Liver (tissue), 9 donors: Measurements from ENCODE around the gene PAXX. TPM values are rescaled to one million over a fixed set of nuclear protein-coding genes. Genes with fewer than 3 reads are reported as not detected.

Experiments
- DNase-seq: peaks from one replicate; pipeline ENCODE4 v3.0.0-alpha.2; 2017; ENCODE audit warnings: low spot score
- H3K27ac ChIP-seq, 2 donors: one replicate each; pipeline ENCODE4 v1.7.0; 2013; ENCODE audit warnings: inconsistent platforms in 2 of 2, low read length in 2 of 2, control low read depth in 1 of 2, low read depth in 1 of 2, mild to moderate bottlenecking in 1 of 2
- H3K27me3 ChIP-seq, 4 donors: one replicate each; pipeline versions ENCODE4 v1.6.1 to v1.7.0; 2013; ENCODE audit warnings: low read length in 3 of 4, inconsistent platforms in 1 of 4, mild to moderate bottlenecking in 1 of 4, moderate library complexity in 1 of 4; ENCODE audit not compliant: control insufficient read depth in 4 of 4, insufficient read depth in 4 of 4
- H3K36me3 ChIP-seq, 4 donors: one replicate each; pipeline versions ENCODE4 v1.6.1 to v1.7.0; 2013; ENCODE audit warnings: low read length in 3 of 4, mild to moderate bottlenecking in 3 of 4, low read depth in 1 of 4, moderate library complexity in 1 of 4; ENCODE audit not compliant: control insufficient read depth in 4 of 4, insufficient read depth in 3 of 4
- H3K4me1 ChIP-seq, 4 donors: one replicate each; pipeline versions ENCODE4 v1.6.1 to v1.7.0; 2013; ENCODE audit warnings: low read length in 3 of 4, mild to moderate bottlenecking in 3 of 4, moderate library complexity in 1 of 4; ENCODE audit not compliant: control insufficient read depth in 4 of 4, insufficient read depth in 4 of 4
- H3K4me3 ChIP-seq, 3 donors: one replicate each; pipeline versions ENCODE4 v1.6.1 to v1.7.0; 2013; ENCODE audit warnings: low read length in 3 of 3, control low read depth in 1 of 3, low read depth in 1 of 3, mild to moderate bottlenecking in 1 of 3
- H3K9ac ChIP-seq, 2 donors: one replicate each; pipeline ENCODE4 v1.7.0; 2013; ENCODE audit warnings: low read length in 2 of 2, mild to moderate bottlenecking in 2 of 2, moderate library complexity in 2 of 2, control low read depth in 1 of 2, low read depth in 1 of 2
- H3K9me3 ChIP-seq, 4 donors: one replicate each; pipeline versions ENCODE4 v1.6.1 to v1.7.0; 2013; ENCODE audit warnings: low read length in 3 of 4; ENCODE audit not compliant: control insufficient read depth in 4 of 4
- EGR1 ChIP-seq, 2 donors: IDR thresholded peaks; 2 replicates each; pipeline ENCODE4 v1.6.1; 2016 to 2018; ENCODE audit warnings: antibody characterized with exemption in 2 of 2, low read depth in 2 of 2
- FOXA1 ChIP-seq: IDR thresholded peaks from 2 replicates; pipeline ENCODE4 v1.6.1; 2016; ENCODE audit warnings: antibody characterized with exemption
- FOXA2 ChIP-seq: IDR thresholded peaks from 2 replicates; pipeline ENCODE4 v1.6.1; 2016; ENCODE audit warnings: antibody characterized with exemption
- GABPA ChIP-seq, 2 donors: IDR thresholded peaks in 1 of 2; conservative IDR thresholded peaks in 1 of 2; 2 replicates each; pipeline ENCODE4 v1.6.1; 2016; ENCODE audit warnings: antibody characterized with exemption in 2 of 2, mild to moderate bottlenecking in 1 of 2, moderate library complexity in 1 of 2
- HNF4A ChIP-seq, 2 donors: conservative IDR thresholded peaks; 2 replicates each; pipeline ENCODE4 v1.6.1; 2016; ENCODE audit warnings: antibody characterized with exemption in 2 of 2, mild to moderate bottlenecking in 2 of 2
- RAD21 ChIP-seq, 2 donors: IDR thresholded peaks; 2 replicates each; pipeline ENCODE4 v1.6.1; 2016; ENCODE audit warnings: antibody characterized with exemption in 2 of 2, mild to moderate bottlenecking in 2 of 2
- RXRA ChIP-seq, 2 donors: IDR thresholded peaks; 2 replicates each; pipeline ENCODE4 v1.6.1; 2017 to 2018; ENCODE audit warnings: antibody characterized with exemption in 2 of 2, mild to moderate bottlenecking in 1 of 2
- SP1 ChIP-seq: IDR thresholded peaks from 2 replicates; pipeline ENCODE4 v1.6.1; 2018; ENCODE audit warnings: antibody characterized with exemption, mild to moderate bottlenecking
- YY1 ChIP-seq: IDR thresholded peaks from 2 replicates; pipeline ENCODE4 v1.6.1; 2016; ENCODE audit warnings: antibody characterized with exemption, mild to moderate bottlenecking
- WGBS: extraction: QIAGEN DNeasy Blood & Tissue Kit; methylation state at CpG from one replicate; pipeline ENCODE4 v1.1.7; 2013; 5-methylcytosine and 5-hydroxymethylcytosine counted together
- polyA plus RNA-seq, 2 donors: library from polyadenylated mRNA; stranded (reverse) in 1 of 2; unstranded in 1 of 2; fragments of 200-250 nt in 1 of 2; fragments of >200 nt in 1 of 2; fragmentation: Nextera tagmentation in 1 of 2; extraction: Ambion mirVana in 1 of 2; gene quantifications; one replicate each; pipeline versions ENCODE4 v1.2.1 to v1.2.3, GENCODE V29; 2013 to 2015
- total RNA-seq, 2 donors: library from RNA; depleted of rRNA; stranded (reverse); fragments of >200 nt; gene quantifications; one replicate each; pipeline ENCODE4 v1.2.3, GENCODE V29; 2014
- TF ChIP-seq, protein P1 (sequence below): IDR thresholded peaks from 2 replicates; pipeline ENCODE4 v1.6.1; 2016; ENCODE audit warnings: antibody characterized with exemption
- TF ChIP-seq, protein P2 (sequence below): fragments of 150-350 bp; IDR thresholded peaks from 2 replicates; pipeline ENCODE4 v1.5.1; 2017; ENCODE audit warnings: improper control_type of control experiment, low read depth, low read length; ENCODE audit not compliant: missing input control
- TF ChIP-seq, protein P3 (sequence below): IDR thresholded peaks from 2 replicates; pipeline ENCODE4 v1.6.1; 2016; ENCODE audit warnings: antibody characterized with exemption, mild to moderate bottlenecking
- TF ChIP-seq, protein P4 (sequence below): IDR thresholded peaks from 2 replicates; pipeline ENCODE4 v1.6.1; 2016; ENCODE audit warnings: antibody characterized with exemption
- TF ChIP-seq, protein P5 (sequence below): IDR thresholded peaks from 2 replicates; pipeline ENCODE4 v1.6.1; 2016; ENCODE audit warnings: antibody characterized with exemption
- donor health status: healthy.
- donor health status: healthy.
- donor health status: healthy.
- donor health status: healthy.
- donor health status: healthy.

The PAXX gene
- total and polyA plus RNA-seq, 4 donors, result 7.3 to 34.1 (median 19.2) TPM

DNA sequence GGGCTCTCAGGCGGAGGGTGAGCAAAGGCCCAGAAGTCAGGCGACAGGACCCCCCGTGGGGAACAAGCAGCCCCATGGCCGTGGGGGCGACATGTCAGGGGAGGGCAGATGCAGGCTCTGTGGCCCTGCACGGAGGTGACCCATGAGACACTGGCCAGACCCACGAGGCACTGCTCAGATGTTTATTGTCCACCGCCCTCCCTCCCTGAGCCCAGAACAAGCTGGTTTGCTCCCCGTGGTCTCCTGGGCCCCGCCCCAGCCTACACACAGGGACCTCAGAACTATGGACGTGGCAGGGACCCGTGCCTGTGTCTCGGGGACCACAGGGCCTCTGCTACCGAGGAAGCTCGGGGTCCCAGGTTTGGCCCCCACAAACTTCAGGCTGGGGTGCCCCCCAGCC, 37.8 kb downstream of the PAXX start:
- H3K4me3 ChIP-seq, result no peak overlapping the region
- H3K27me3 ChIP-seq, result no peaks in the 10 kb centered on the region
- H3K9me3 ChIP-seq, result no peaks in the 10 kb centered on the region
- DNase-seq, result no peak
- H3K4me1 ChIP-seq, result peaks cover 25 to 46% (median 37%) of the 10 kb centered on the region in 4 donors
- H3K9ac ChIP-seq, result no peak overlapping the region
- WGBS, result 72% methylated on average over 15 of the region's 15 CpGs
- H3K36me3 ChIP-seq, result no peaks in the 10 kb centered on the region
- TF ChIP-seq, protein P1, sequence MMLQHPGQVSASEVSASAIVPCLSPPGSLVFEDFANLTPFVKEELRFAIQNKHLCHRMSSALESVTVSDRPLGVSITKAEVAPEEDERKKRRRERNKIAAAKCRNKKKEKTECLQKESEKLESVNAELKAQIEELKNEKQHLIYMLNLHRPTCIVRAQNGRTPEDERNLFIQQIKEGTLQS, result no peak
- TF ChIP-seq HNF4A (conservative IDR thresholded peaks at IDR 0.05) (no peak), RXRA (IDR thresholded peaks at IDR 0.05) (no peak), FOXA2 (no peak), GABPA (IDR thresholded peaks at IDR 0.05 in 1 of 2, conservative IDR thresholded peaks at IDR 0.05 in 1 of 2) (no peak), YY1 (no peak), SP1 (no peak)
- TF ChIP-seq, protein P2, sequence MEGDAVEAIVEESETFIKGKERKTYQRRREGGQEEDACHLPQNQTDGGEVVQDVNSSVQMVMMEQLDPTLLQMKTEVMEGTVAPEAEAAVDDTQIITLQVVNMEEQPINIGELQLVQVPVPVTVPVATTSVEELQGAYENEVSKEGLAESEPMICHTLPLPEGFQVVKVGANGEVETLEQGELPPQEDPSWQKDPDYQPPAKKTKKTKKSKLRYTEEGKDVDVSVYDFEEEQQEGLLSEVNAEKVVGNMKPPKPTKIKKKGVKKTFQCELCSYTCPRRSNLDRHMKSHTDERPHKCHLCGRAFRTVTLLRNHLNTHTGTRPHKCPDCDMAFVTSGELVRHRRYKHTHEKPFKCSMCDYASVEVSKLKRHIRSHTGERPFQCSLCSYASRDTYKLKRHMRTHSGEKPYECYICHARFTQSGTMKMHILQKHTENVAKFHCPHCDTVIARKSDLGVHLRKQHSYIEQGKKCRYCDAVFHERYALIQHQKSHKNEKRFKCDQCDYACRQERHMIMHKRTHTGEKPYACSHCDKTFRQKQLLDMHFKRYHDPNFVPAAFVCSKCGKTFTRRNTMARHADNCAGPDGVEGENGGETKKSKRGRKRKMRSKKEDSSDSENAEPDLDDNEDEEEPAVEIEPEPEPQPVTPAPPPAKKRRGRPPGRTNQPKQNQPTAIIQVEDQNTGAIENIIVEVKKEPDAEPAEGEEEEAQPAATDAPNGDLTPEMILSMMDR, result no peak
- TF ChIP-seq, protein P3, sequence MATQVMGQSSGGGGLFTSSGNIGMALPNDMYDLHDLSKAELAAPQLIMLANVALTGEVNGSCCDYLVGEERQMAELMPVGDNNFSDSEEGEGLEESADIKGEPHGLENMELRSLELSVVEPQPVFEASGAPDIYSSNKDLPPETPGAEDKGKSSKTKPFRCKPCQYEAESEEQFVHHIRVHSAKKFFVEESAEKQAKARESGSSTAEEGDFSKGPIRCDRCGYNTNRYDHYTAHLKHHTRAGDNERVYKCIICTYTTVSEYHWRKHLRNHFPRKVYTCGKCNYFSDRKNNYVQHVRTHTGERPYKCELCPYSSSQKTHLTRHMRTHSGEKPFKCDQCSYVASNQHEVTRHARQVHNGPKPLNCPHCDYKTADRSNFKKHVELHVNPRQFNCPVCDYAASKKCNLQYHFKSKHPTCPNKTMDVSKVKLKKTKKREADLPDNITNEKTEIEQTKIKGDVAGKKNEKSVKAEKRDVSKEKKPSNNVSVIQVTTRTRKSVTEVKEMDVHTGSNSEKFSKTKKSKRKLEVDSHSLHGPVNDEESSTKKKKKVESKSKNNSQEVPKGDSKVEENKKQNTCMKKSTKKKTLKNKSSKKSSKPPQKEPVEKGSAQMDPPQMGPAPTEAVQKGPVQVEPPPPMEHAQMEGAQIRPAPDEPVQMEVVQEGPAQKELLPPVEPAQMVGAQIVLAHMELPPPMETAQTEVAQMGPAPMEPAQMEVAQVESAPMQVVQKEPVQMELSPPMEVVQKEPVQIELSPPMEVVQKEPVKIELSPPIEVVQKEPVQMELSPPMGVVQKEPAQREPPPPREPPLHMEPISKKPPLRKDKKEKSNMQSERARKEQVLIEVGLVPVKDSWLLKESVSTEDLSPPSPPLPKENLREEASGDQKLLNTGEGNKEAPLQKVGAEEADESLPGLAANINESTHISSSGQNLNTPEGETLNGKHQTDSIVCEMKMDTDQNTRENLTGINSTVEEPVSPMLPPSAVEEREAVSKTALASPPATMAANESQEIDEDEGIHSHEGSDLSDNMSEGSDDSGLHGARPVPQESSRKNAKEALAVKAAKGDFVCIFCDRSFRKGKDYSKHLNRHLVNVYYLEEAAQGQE, result no peak
- H3K27ac ChIP-seq, result peak overlapping the region; percentile 6 to 53

DNA sequence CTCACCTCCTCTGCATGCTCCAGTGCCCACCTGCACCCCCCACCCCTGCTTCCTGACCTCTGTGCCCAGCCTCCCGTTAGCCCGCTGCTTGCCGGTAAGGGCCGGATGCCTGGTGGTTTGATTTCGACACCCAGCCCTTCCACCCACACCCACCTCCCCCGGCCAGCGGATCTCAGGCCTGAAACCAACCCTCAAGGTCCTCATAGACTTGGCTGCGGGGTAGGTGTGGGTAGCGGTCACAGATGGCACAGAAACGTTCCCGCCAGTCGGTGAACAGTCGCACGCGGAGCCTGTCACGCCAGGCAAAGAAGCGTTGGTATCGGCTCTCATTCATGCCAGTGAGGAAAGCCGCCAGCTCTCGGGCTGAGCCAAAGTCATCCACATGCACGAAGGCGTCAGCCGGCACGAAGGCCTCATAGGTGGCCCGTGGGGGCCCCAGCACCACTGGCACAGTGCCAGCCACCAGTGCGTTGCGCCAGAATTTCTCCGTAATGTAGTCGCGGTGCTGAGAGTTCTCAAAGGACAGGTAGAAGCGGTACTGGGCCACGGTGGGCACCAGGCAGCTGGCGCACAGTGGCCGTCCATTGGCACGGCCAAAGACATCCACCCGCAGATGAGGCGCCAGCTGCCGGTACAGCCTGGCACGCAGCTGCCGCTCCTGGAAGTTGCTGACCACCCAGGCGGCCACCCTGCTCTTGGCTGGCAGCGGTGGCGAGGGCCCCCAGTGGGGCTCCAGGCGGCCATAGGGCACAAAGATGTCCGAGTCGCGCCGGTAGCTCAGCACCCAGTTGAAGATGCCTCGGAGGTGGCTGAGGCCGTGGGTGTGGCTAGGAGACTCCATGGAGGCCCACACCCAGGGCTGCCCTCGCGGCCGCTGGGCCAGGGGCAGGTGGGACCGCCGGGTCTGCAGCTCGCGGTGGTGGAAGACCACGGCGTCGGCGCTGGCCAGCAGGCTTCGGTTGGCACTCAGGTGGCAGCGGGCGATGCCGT, 38.6 kb downstream of the PAXX start:
- no peaks in the 10 kb centered on the region for H3K36me3 ChIP-seq
- peak overlapping the region in 1 of 2 donors; percentile 53 for H3K27ac ChIP-seq
- no peaks in the 10 kb centered on the region for H3K9me3 ChIP-seq
- no peaks in the 10 kb centered on the region for H3K27me3 ChIP-seq
- no peak for DNase-seq
- H3K4me1 ChIP-seq, result peaks cover 18 to 42% (median 32%) of the 10 kb centered on the region in 4 donors
- no peak overlapping the region for H3K4me3 ChIP-seq
- H3K9ac ChIP-seq, result no peak overlapping the region
- WGBS, result 84% methylated on average over 65 of the region's 65 CpGs
- TF ChIP-seq, protein P2, result no peak
- no peak for TF ChIP-seq RXRA (IDR thresholded peaks at IDR 0.05)
- no peak for TF ChIP-seq RAD21 (IDR thresholded peaks at IDR 0.05)
- no peak for TF ChIP-seq FOXA1
- TF ChIP-seq FOXA2, result no peak
- TF ChIP-seq, protein P4, sequence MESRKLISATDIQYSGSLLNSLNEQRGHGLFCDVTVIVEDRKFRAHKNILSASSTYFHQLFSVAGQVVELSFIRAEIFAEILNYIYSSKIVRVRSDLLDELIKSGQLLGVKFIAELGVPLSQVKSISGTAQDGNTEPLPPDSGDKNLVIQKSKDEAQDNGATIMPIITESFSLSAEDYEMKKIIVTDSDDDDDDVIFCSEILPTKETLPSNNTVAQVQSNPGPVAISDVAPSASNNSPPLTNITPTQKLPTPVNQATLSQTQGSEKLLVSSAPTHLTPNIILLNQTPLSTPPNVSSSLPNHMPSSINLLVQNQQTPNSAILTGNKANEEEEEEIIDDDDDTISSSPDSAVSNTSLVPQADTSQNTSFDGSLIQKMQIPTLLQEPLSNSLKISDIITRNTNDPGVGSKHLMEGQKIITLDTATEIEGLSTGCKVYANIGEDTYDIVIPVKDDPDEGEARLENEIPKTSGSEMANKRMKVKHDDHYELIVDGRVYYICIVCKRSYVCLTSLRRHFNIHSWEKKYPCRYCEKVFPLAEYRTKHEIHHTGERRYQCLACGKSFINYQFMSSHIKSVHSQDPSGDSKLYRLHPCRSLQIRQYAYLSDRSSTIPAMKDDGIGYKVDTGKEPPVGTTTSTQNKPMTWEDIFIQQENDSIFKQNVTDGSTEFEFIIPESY, result no peak
- TF ChIP-seq, protein P5, sequence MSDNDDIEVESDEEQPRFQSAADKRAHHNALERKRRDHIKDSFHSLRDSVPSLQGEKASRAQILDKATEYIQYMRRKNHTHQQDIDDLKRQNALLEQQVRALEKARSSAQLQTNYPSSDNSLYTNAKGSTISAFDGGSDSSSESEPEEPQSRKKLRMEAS, result no peak
- no peak for TF ChIP-seq EGR1 (IDR thresholded peaks at IDR 0.05; ENCODE audit: low read depth in 2 of 2)
- no peak for TF ChIP-seq HNF4A (conservative IDR thresholded peaks at IDR 0.05)
- no peak for TF ChIP-seq GABPA (IDR thresholded peaks at IDR 0.05 in 1 of 2, conservative IDR thresholded peaks at IDR 0.05 in 1 of 2)
- TF ChIP-seq, protein P1, result no peak
- TF ChIP-seq, protein P3, result no peak
